ENCODE results near the gene ATP12A.

Gene ATP12A

GRCh38 chr13:24654741-24655140 is 25.5 kb upstream of the ATP12A start:
- no peak for DNase-seq (ENCODE audit: extremely low read depth, insufficient read length)
- H3K27me3 ChIP-seq (replicated peaks; ENCODE audit: control insufficient read depth, insufficient read depth, low read length): no peaks in the 10 kb centered on the region
- H3K36me3 ChIP-seq (ENCODE audit: control insufficient read depth, insufficient read depth, low read length): no peaks in the 10 kb centered on the region
- TF ChIP-seq CTCF (IDR thresholded peaks at IDR 0.05; ENCODE audit: insufficient read depth, low read length, poor library complexity, severe bottlenecking): no peak
- no peak overlapping the region for H3K4me3 ChIP-seq (replicated peaks; ENCODE audit: low read depth, low read length)

DNA sequence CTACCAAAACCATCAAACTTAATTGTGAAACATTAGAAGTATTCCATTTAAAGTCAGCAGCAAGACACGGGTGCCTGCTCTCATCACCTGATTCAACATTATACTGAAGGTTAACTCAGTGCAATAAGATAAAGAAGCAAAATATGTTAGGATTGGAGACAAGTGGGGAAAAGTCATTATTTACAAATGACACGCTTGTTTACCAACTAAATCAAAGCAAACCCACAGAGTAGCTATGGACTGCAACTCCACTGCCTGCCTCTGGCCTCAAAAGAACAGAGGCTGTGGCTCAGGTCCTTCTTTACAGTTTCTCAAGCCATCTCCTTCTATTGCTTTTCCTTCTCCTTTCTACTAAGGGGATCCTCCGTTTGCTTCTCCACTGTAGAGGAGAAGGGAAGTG is 21.0 kb upstream of the ATP12A start:
- Histone ChIP-seq H3K4me3 (replicated peaks; ENCODE audit: low read depth, low read length) (no peak overlapping the region), H3K27me3 (replicated peaks; ENCODE audit: control insufficient read depth, insufficient read depth, low read length) (no peaks in the 10 kb centered on the region), H3K36me3 (ENCODE audit: control insufficient read depth, insufficient read depth, low read length) (no peaks in the 10 kb centered on the region)
- TF ChIP-seq CTCF (IDR thresholded peaks at IDR 0.05; ENCODE audit: insufficient read depth, low read length, poor library complexity, severe bottlenecking): no peak
- no peak for DNase-seq (ENCODE audit: extremely low read depth, insufficient read length)

DNA sequence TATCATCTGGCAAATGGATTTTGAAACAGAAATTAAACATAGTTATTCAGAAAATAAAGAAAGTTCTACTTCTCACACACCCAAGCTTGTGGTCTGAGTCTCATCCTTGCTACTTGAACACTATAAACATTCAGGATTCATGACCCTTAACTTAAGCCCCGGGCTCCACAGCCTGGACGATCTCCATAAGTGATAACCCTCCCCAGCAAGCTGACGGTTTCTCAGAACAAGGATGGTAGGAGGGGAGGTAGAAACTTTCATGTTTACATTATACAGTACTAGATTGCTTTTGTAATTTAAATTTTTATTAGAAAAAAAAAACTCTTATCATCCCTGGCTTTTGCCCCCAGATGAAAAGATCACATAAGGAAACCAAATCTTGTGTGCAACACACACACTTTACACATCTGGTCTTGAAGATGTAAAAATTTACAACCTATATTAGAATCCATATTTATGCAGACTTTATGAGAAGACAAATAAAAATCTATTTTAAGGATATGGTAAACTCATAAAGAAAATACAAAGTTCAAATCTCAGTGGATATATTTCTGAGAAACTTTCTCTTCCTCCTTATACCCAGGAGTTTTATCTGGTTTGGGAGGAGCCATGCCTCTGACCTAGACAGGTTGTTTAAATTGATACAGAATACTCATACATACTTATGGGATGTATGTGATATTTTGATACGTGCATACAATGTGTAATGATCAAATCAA is 20.0 kb upstream of the ATP12A start:
- Histone ChIP-seq H3K36me3 (ENCODE audit: control insufficient read depth, insufficient read depth, low read length) (no peaks in the 10 kb centered on the region), H3K4me3 (replicated peaks; ENCODE audit: low read depth, low read length) (no peak overlapping the region), H3K27me3 (replicated peaks; ENCODE audit: control insufficient read depth, insufficient read depth, low read length) (no peaks in the 10 kb centered on the region)
- TF ChIP-seq CTCF (IDR thresholded peaks at IDR 0.05; ENCODE audit: insufficient read depth, low read length, poor library complexity, severe bottlenecking): no peak
- no peak for DNase-seq (ENCODE audit: extremely low read depth, insufficient read length)

GRCh38 chr13:24661713-24662112 is 18.5 kb upstream of the ATP12A start:
- no peak for DNase-seq (ENCODE audit: extremely low read depth, insufficient read length)
- H3K4me3 ChIP-seq (replicated peaks; ENCODE audit: low read depth, low read length): no peak overlapping the region
- TF ChIP-seq CTCF (IDR thresholded peaks at IDR 0.05; ENCODE audit: insufficient read depth, low read length, poor library complexity, severe bottlenecking): no peak

DNA sequence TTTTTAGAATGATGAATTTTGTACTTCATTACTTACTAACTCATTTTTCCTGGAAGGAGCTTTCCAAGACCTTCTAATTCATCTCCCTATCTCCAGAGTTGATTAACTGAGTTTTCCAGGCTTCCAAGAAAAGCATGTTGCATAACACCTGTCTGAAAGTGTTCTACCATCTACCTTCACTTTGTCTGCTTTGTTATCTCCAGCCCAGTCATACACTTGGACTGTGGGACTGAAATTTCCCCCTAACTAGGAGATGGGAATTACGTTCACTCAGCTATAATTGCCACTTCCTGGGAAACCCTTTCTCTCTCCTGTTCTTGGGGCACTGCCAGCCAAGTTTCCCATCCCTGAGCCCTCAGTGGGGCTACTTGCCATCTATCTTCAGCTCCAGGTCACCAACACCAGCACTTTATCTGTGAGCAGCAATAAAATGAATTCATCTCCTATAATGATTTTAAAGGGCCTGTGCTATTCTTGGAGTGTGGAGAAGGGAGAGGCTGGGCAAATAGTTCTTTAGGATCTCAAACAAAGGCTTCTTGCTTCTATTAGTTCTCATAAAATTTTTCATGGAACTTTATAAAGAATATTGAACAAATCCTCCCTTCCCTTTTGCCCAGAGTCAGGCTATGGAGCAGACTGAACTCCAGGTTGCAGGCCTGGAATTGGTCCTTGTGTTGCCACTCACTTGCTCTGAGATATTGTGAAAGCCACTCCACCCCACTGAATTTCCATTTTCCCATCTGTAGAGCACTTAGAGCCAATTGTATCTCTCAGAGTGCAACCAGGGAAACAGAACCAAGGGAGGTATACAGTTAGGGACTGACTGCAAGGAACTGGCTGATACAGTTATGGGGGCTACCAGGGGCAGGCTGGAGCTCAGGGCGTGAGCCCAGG is 17.8 kb upstream of the ATP12A start:
- TF ChIP-seq CTCF (IDR thresholded peaks at IDR 0.05; ENCODE audit: insufficient read depth, low read length, poor library complexity, severe bottlenecking): no peak
- H3K4me3 ChIP-seq (replicated peaks; ENCODE audit: low read depth, low read length): no peak overlapping the region
- no peaks in the 10 kb centered on the region for H3K27me3 ChIP-seq (replicated peaks; ENCODE audit: control insufficient read depth, insufficient read depth, low read length)
- no peak for DNase-seq (ENCODE audit: extremely low read depth, insufficient read length)
- no peaks in the 10 kb centered on the region for H3K36me3 ChIP-seq (ENCODE audit: control insufficient read depth, insufficient read depth, low read length)

More at GRCh38 chr13:24661713-24662112, 18.5 kb upstream of the ATP12A start:
- H3K36me3 ChIP-seq (ENCODE audit: control insufficient read depth, insufficient read depth, low read length): no peaks in the 10 kb centered on the region
- H3K27me3 ChIP-seq (replicated peaks; ENCODE audit: control insufficient read depth, insufficient read depth, low read length): no peaks in the 10 kb centered on the region
